Neuronal stem cell (in vitro differentiated cells): ENCODE results near the gene GSX1.

Experiments
- DNase-seq: peaks from one replicate; pipeline ENCODE4 v3.0.0-alpha.2; 2013; ENCODE audit warnings: low spot score
- H2AFZ ChIP-seq: one replicate; pipeline ENCODE4 v1.6.1; 2013; ENCODE audit warnings: mild to moderate bottlenecking, low read length, inconsistent platforms
- H2AK5ac ChIP-seq: 2 replicates; pipeline ENCODE4 v1.6.1; 2013; ENCODE audit warnings: low read depth, mild to moderate bottlenecking, inconsistent platforms, low read length, moderate library complexity, mixed read lengths
- H2BK120ac ChIP-seq: 2 replicates; pipeline ENCODE4 v1.6.1; 2013; ENCODE audit warnings: low read depth, mild to moderate bottlenecking, inconsistent platforms, low read length, moderate library complexity, mixed read lengths
- H2BK12ac ChIP-seq: one replicate; pipeline ENCODE4 v1.6.1; 2013; ENCODE audit warnings: low read length, inconsistent platforms
- H2BK15ac ChIP-seq: 2 replicates; pipeline ENCODE4 v1.6.1; 2013; ENCODE audit warnings: mild to moderate bottlenecking, low read length, inconsistent platforms, mixed read lengths
- H2BK5ac ChIP-seq: one replicate; pipeline ENCODE4 v1.6.1; 2013; ENCODE audit warnings: inconsistent platforms, mild to moderate bottlenecking, low read length, moderate library complexity
- H3K14ac ChIP-seq: one replicate; pipeline ENCODE4 v1.6.1; 2013; ENCODE audit warnings: low read length, inconsistent platforms
- H3K18ac ChIP-seq: 2 replicates; pipeline ENCODE4 v1.6.1; 2013; ENCODE audit warnings: low read length, inconsistent platforms
- H3K23ac ChIP-seq: 2 replicates; pipeline ENCODE4 v1.6.1; 2013; ENCODE audit warnings: low read depth, mild to moderate bottlenecking, mixed read lengths, low read length, inconsistent platforms; ENCODE audit not compliant: poor library complexity
- H3K27ac ChIP-seq: replicated peaks from 3 replicates; pipeline ENCODE4 v1.5.1; 2013; ENCODE audit warnings: low read length, inconsistent platforms
- H3K27me3 ChIP-seq, 3 experiments: 2 replicates each; pipeline ENCODE4 v1.6.1; 2013; ENCODE audit warnings: low read length in 3 of 3, mild to moderate bottlenecking in 2 of 3, inconsistent platforms in 1 of 3, low read depth in 1 of 3, mixed read lengths in 1 of 3, moderate library complexity in 1 of 3; ENCODE audit not compliant: control insufficient read depth in 3 of 3, insufficient read depth in 3 of 3
- H3K36me3 ChIP-seq, 2 donors: replicated peaks in 1 of 2; 2 replicates each; pipeline ENCODE4 v1.6.1; 2013; ENCODE audit warnings: low read length in 2 of 2; ENCODE audit not compliant: control insufficient read depth in 2 of 2, insufficient read depth in 2 of 2
- H3K4ac ChIP-seq: 2 replicates; pipeline ENCODE4 v1.6.1; 2013; ENCODE audit warnings: inconsistent platforms, mild to moderate bottlenecking, low read length, moderate library complexity
- H3K4me1 ChIP-seq, 2 donors: 1 replicate in 1 of 2; 2 replicates in 1 of 2; pipeline ENCODE4 v1.6.1; 2013; ENCODE audit warnings: low read length in 2 of 2, low read depth in 1 of 2; ENCODE audit not compliant: control insufficient read depth in 2 of 2, insufficient read depth in 1 of 2
- H3K4me2 ChIP-seq: one replicate; pipeline ENCODE4 v1.6.1; 2013; ENCODE audit warnings: mild to moderate bottlenecking, low read length, inconsistent platforms; ENCODE audit not compliant: insufficient read depth, poor library complexity, severe bottlenecking
- H3K4me3 ChIP-seq, 2 donors: 2 replicates each; pipeline ENCODE4 v1.5.1; 2013; ENCODE audit warnings: low read length in 2 of 2, mild to moderate bottlenecking in 2 of 2, inconsistent platforms in 1 of 2, moderate library complexity in 1 of 2
- H3K79me1 ChIP-seq: one replicate; pipeline ENCODE4 v1.6.1; 2013; ENCODE audit warnings: low read depth, mild to moderate bottlenecking, inconsistent platforms, low read length, moderate library complexity
- H3K9ac ChIP-seq: one replicate; pipeline ENCODE4 v1.6.1; 2013; ENCODE audit warnings: mild to moderate bottlenecking, low read depth, low read length, inconsistent platforms; ENCODE audit not compliant: poor library complexity
- H3K9me3 ChIP-seq, 2 donors: replicated peaks in 1 of 2; 2 replicates each; pipeline versions ENCODE3 to v1.6.1; 2013; ENCODE audit warnings: low read length in 2 of 2, mild to moderate bottlenecking in 2 of 2, inconsistent platforms in 1 of 2, low read depth in 1 of 2, mixed read lengths in 1 of 2, moderate library complexity in 1 of 2; ENCODE audit not compliant: control insufficient read depth in 2 of 2, insufficient read depth in 1 of 2
- H4K8ac ChIP-seq: one replicate; pipeline ENCODE4 v1.6.1; 2013; ENCODE audit warnings: low read depth, mild to moderate bottlenecking, inconsistent platforms, low read length, moderate library complexity
- H4K91ac ChIP-seq: one replicate; pipeline ENCODE4 v1.6.1; 2013; ENCODE audit warnings: low read length, low read depth, mild to moderate bottlenecking, inconsistent platforms; ENCODE audit not compliant: poor library complexity
- WGBS, 2 donors: extraction: QIAGEN DNeasy Blood & Tissue Kit; methylation state at CpG; one replicate each; pipeline ENCODE4 v1.1.7; 2013; ENCODE audit warnings: missing lambda C conversion rate in 2 of 2, mixed read lengths in 1 of 2; ENCODE audit not compliant: insufficient read length in 2 of 2, insufficient replicate concordance in 1 of 2; ENCODE audit errors: extremely low coverage in 2 of 2; 5-methylcytosine and 5-hydroxymethylcytosine counted together

GSX1 gene

DNA sequence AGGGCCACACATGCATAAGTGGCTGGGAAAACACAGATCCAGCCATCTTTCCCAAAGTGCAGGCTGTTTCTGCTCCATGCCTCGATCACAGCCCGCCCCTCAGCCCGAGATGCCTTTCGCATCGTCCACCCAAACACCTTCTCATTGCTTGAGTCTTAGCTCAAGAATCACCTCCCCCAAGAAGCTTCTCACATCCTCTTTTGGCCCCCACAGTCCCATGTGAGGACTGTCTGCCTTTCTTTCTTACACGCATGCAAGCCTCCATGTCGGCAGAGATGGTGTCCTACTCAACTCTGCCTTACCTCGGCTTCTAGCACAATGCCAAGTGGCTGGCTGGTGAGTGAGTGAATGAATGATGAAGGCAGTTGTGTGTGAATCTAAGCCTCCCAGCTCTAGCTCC, 18.1 kb upstream of the GSX1 start:
- Histone ChIP-seq H3K14ac (no peak overlapping the region), H3K23ac (no peak overlapping the region), H3K27ac (no peak overlapping the region), H2BK12ac (no peak overlapping the region), H4K8ac (no peak overlapping the region), H2BK120ac (no peak overlapping the region), H3K9me3 (no peaks in the 10 kb centered on the region), H3K18ac (no peak overlapping the region), H2BK15ac (no peak overlapping the region), H2AFZ (no peak overlapping the region), H3K79me1 (no peaks in the 10 kb centered on the region), H3K4me1 (peaks cover 8 to 13% of the 10 kb centered on the region in 2 donors), H3K27me3 (no peaks in the 10 kb centered on the region), H2BK5ac (no peak overlapping the region), H3K4ac (no peak overlapping the region), H3K36me3 (no peaks in the 10 kb centered on the region), H4K91ac (no peak overlapping the region), H2AK5ac (no peak overlapping the region), H3K4me2 (no peak overlapping the region), H3K4me3 (no peak overlapping the region), H3K9ac (no peak overlapping the region)
- WGBS, 2 donors: no CpG with 5 or more reads among the region's 8 CpGs
- DNase-seq: no peak

DNA sequence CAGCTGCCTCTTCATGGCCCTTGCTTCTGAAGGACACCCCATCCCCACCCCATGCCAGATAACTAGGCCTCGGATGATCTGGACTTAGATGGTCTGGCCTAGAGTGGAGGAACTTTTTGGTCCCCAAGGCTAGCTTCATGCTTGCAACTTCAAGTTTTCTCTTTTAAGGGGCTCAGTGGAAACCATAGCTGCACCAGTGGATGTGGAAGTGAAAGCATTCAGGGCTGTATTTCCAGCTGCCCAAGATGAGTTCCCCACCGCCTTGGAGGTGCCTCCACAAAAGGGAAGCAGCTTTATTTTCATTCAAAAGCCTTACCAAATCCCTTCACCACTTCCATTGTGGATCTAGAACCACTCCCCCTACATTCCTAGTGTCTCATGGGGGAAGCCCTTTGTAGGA, 17.6 kb upstream of the GSX1 start:
- Histone ChIP-seq H3K9ac (no peak overlapping the region), H3K4ac (no peak overlapping the region), H3K18ac (no peak overlapping the region), H3K14ac (no peak overlapping the region), H2BK15ac (no peak overlapping the region), H3K4me2 (no peak overlapping the region), H3K36me3 (no peaks in the 10 kb centered on the region), H3K4me1 (peaks cover 8 to 13% of the 10 kb centered on the region in 2 donors), H2BK12ac (no peak overlapping the region), H4K91ac (no peak overlapping the region), H3K4me3 (no peak overlapping the region), H3K9me3 (no peaks in the 10 kb centered on the region), H3K79me1 (no peaks in the 10 kb centered on the region), H4K8ac (no peak overlapping the region), H3K27ac (no peak overlapping the region), H2BK5ac (no peak overlapping the region), H3K23ac (no peak overlapping the region), H2BK120ac (no peak overlapping the region), H2AK5ac (no peak overlapping the region), H2AFZ (no peak overlapping the region), H3K27me3 (no peaks in the 10 kb centered on the region)
- DNase-seq: no peak
- WGBS, 2 donors: no CpG with 5 or more reads among the region's 2 CpGs

DNA sequence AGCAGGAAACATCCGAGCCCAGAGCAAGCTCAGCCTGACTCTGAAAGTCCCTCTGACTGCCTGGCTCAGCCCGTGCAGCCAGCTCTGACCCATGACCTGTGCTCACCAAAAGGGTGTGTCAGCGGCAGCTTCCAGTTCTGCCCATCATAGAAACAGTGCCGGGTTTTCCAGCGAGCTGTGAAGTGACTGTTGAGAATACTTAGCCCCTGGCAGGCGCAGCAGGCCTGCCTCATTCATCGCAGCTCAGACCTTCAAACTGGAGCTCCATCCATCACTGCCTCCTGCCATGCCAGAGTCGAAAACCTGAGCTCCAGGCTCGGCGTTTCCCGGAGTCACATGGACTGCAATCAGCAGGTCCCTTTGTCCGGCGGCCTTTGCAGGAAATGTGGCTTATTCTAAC, 16.3 kb upstream of the GSX1 start:
- Histone ChIP-seq H3K36me3 (no peaks in the 10 kb centered on the region), H3K18ac (no peak overlapping the region), H2AFZ (peak overlapping the region; percentile 91), H3K23ac (no peak overlapping the region), H3K4me3 (peak overlapping the region in 1 of 2 donors; percentile 26), H3K27ac (no peak overlapping the region), H3K27me3 (no peaks in the 10 kb centered on the region), H2AK5ac (no peak overlapping the region), H2BK120ac (no peak overlapping the region), H3K14ac (no peak overlapping the region), H2BK15ac (no peak overlapping the region), H3K79me1 (no peaks in the 10 kb centered on the region), H3K9ac (no peak overlapping the region), H3K4me1 (peaks cover 8 to 13% of the 10 kb centered on the region in 2 donors), H3K9me3 (no peaks in the 10 kb centered on the region), H3K4me2 (no peak overlapping the region), H2BK5ac (no peak overlapping the region), H4K8ac (no peak overlapping the region), H2BK12ac (no peak overlapping the region), H4K91ac (no peak overlapping the region), H3K4ac (no peak overlapping the region)
- no CpG with 5 or more reads among the region's 13 CpGs for WGBS, 2 donors
- DNase-seq: no peak

DNA sequence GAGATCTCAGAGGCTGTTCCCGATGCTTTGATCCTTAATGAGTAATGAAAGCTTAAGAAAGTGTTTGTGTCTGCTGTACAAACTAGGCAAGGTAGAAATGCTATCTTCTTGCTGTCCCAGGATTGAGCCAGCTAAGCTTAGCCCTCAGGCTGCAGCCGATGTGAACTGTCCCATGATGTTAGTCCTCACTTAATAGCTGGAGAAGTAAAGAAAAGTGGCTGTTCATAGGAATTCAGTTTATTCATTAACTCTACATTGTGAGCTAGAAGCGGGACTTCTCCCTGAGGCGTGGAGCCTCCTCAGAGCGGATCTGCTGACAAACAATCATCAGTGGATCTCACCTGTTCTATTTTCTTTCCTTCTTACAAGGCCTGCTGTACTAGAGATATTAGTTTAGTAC, 10.1 kb upstream of the GSX1 start:
- no peak overlapping the region for H4K8ac ChIP-seq
- no peaks in the 10 kb centered on the region for H3K36me3 ChIP-seq
- no peak overlapping the region for H2BK5ac ChIP-seq
- no peak overlapping the region for H2BK120ac ChIP-seq
- no peak overlapping the region for H2BK12ac ChIP-seq
- H3K23ac ChIP-seq: no peak overlapping the region
- WGBS, 2 donors: no CpG with 5 or more reads among the region's 5 CpGs
- H2AK5ac ChIP-seq: no peak overlapping the region
- no peak overlapping the region for H2AFZ ChIP-seq
- H3K14ac ChIP-seq: no peak overlapping the region
- H3K9me3 ChIP-seq: no peaks in the 10 kb centered on the region
- H4K91ac ChIP-seq: no peak overlapping the region
- H3K4me2 ChIP-seq: no peak overlapping the region
- H3K9ac ChIP-seq: no peak overlapping the region
- H3K18ac ChIP-seq: no peak overlapping the region
- H2BK15ac ChIP-seq: no peak overlapping the region
- H3K4me3 ChIP-seq: no peak overlapping the region
- H3K79me1 ChIP-seq: no peaks in the 10 kb centered on the region
- H3K4ac ChIP-seq: no peak overlapping the region
- peaks cover 0 to 2% of the 10 kb centered on the region in 2 donors for H3K4me1 ChIP-seq
- H3K27me3 ChIP-seq: peaks cover 0 to 9% (median 0%) of the 10 kb centered on the region in 3 experiments
- no peak for DNase-seq
- no peak overlapping the region for H3K27ac ChIP-seq
